NT2/D1 (cell line): ENCODE results near the gene ADAMTS2.

Experiments used
- DNase-seq: peaks from one replicate; pipeline ENCODE4 v3.0.0-alpha.2; 2011; ENCODE audit warnings: low read depth, low spot score
- H3K27me3 ChIP-seq: 2 replicates; pipeline ENCODE4 v1.6.0; 2011; ENCODE audit warnings: mild to moderate bottlenecking; ENCODE audit not compliant: insufficient read length, insufficient read depth
- H3K36me3 ChIP-seq: 2 replicates; pipeline ENCODE4 v1.6.1; 2011; ENCODE audit warnings: mild to moderate bottlenecking, low read length, mixed read lengths; ENCODE audit not compliant: insufficient read depth, insufficient read length
- H3K4me1 ChIP-seq: 2 replicates; pipeline ENCODE4 v1.5.1; 2011; ENCODE audit not compliant: insufficient read depth, insufficient read length
- H3K4me3 ChIP-seq: 2 replicates; pipeline ENCODE4 v1.5.1; 2011; ENCODE audit warnings: low read depth; ENCODE audit not compliant: insufficient read length
- H3K9ac ChIP-seq: 2 replicates; pipeline ENCODE4 v1.6.0; 2011; ENCODE audit warnings: low read depth; ENCODE audit not compliant: insufficient read length
- H3K9me3 ChIP-seq: 2 replicates; pipeline ENCODE4 v1.5.1; 2011; ENCODE audit warnings: mild to moderate bottlenecking, low read length; ENCODE audit not compliant: insufficient read depth
- SUZ12 ChIP-seq: IDR thresholded peaks from 2 replicates; pipeline ENCODE4 v1.6.1; 2011; ENCODE audit not compliant: insufficient read length, insufficient read depth; ENCODE audit errors: extremely low read depth
- YY1 ChIP-seq: IDR thresholded peaks from 2 replicates; pipeline ENCODE4 v1.6.1; 2011; ENCODE audit not compliant: insufficient read length, insufficient read depth
- ZNF274 ChIP-seq: IDR thresholded peaks from 2 replicates; pipeline ENCODE4 v1.6.1; 2011; ENCODE audit warnings: mild to moderate bottlenecking, low read depth, low read length

The ADAMTS2 gene

GRCh38 chr5:179304871-179305270 lies 40.4 kb downstream of the ADAMTS2 start:
- Histone ChIP-seq H3K36me3 (no peaks in the 10 kb centered on the region), H3K9me3 (peaks cover 12% of the 10 kb centered on the region), H3K4me1 (peaks cover 6% of the 10 kb centered on the region), H3K9ac (no peak overlapping the region), H3K27me3 (no peaks in the 10 kb centered on the region), H3K4me3 (no peak overlapping the region)
- no peak for TF ChIP-seq YY1
- TF ChIP-seq ZNF274: no peak
- TF ChIP-seq SUZ12: no peak
- no peak for DNase-seq

- DNase-seq: no peak
- peaks cover 6% of the 10 kb centered on the region for H3K4me1 ChIP-seq
- H3K4me3 ChIP-seq: no peak overlapping the region
- H3K9me3 ChIP-seq: peaks cover 12% of the 10 kb centered on the region
- no peak for TF ChIP-seq YY1
- no peak for TF ChIP-seq ZNF274
- no peak for TF ChIP-seq SUZ12
- no peaks in the 10 kb centered on the region for H3K27me3 ChIP-seq
- no peak overlapping the region for H3K9ac ChIP-seq
- H3K36me3 ChIP-seq: no peaks in the 10 kb centered on the region
Observed at GRCh38 chr5:179304466-179304865, 40.8 kb downstream of the ADAMTS2 start.

GRCh38 chr5:179303451-179304200 lies 41.6 kb downstream of the ADAMTS2 start:
- Histone ChIP-seq H3K27me3 (no peaks in the 10 kb centered on the region), H3K9me3 (peaks cover 12% of the 10 kb centered on the region), H3K4me3 (no peak overlapping the region), H3K4me1 (peaks cover 6% of the 10 kb centered on the region), H3K36me3 (no peaks in the 10 kb centered on the region), H3K9ac (no peak overlapping the region)
- no peak for TF ChIP-seq YY1
- no peak for TF ChIP-seq ZNF274
- no peak for TF ChIP-seq SUZ12
- no peak for DNase-seq

GRCh38 chr5:179302499-179303185 lies 42.6 kb downstream of the ADAMTS2 start:
- Histone ChIP-seq H3K4me3 (no peak overlapping the region), H3K9ac (no peak overlapping the region), H3K4me1 (peaks cover 8% of the 10 kb centered on the region), H3K27me3 (no peaks in the 10 kb centered on the region), H3K36me3 (no peaks in the 10 kb centered on the region), H3K9me3 (peaks cover 12% of the 10 kb centered on the region)
- TF ChIP-seq YY1: no peak
- no peak for TF ChIP-seq SUZ12
- no peak for TF ChIP-seq ZNF274
- DNase-seq: no peak

DNA sequence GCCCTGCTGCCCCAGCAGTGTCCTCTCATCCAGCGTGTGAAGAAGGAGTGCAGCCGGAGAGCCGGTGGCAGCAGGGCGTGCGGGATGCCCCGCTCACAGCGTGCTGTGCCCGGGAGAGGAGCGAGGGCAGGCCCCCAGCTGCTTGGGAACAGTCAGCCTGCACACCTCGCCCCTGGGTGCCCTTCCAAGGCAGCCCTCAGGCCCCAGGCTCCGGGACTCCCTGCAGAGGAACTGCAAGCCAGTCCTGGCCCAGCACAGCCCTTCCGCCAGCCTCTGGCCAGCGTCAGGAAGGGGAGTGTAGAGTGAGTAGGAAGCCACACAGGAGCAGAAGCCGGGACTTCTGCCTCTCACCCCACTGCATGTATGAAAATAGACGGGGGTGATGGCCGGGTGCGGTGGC lies 43.5 kb downstream of the ADAMTS2 start:
- Histone ChIP-seq H3K9me3 (peaks cover 12% of the 10 kb centered on the region), H3K36me3 (no peaks in the 10 kb centered on the region), H3K4me1 (peaks cover 8% of the 10 kb centered on the region), H3K4me3 (no peak overlapping the region), H3K9ac (peak overlapping the region; percentile 42), H3K27me3 (no peaks in the 10 kb centered on the region)
- TF ChIP-seq ZNF274: no peak
- no peak for TF ChIP-seq YY1
- TF ChIP-seq SUZ12: no peak
- DNase-seq: no peak

DNA sequence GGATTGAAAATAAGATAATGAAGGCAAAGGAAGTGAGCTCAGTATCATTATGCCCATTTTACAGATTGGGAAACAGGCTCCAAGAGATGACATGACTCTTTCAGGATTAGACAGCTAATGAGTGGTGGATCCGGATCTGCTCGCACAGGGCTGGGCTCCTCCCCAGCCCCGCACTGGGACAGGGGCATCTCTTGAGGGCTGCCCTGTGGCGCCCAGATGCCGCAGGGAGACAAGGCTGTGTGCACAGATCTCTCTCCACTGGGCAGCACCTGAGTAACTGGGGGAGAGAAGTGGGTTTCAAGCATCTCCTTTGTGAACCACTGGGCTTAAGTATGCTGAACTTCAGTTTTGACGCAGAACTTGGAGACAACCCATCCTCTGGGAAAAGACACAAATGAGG lies 43.9 kb downstream of the ADAMTS2 start:
- Histone ChIP-seq H3K9ac (no peak overlapping the region), H3K27me3 (no peaks in the 10 kb centered on the region), H3K36me3 (no peaks in the 10 kb centered on the region), H3K4me1 (peaks cover 8% of the 10 kb centered on the region), H3K4me3 (no peak overlapping the region), H3K9me3 (peaks cover 12% of the 10 kb centered on the region)
- no peak for DNase-seq
- TF ChIP-seq YY1 (no peak), ZNF274 (no peak), SUZ12 (no peak)

- Histone ChIP-seq H3K36me3 (no peaks in the 10 kb centered on the region), H3K4me1 (peaks cover 8% of the 10 kb centered on the region), H3K27me3 (no peaks in the 10 kb centered on the region), H3K9me3 (peaks cover 11% of the 10 kb centered on the region), H3K9ac (no peak overlapping the region), H3K4me3 (no peak overlapping the region)
- TF ChIP-seq YY1 (no peak), ZNF274 (no peak), SUZ12 (no peak)
- DNase-seq: no peak
Observed at GRCh38 chr5:179300581-179301180, 44.6 kb downstream of the ADAMTS2 start.
